Activated CD4-positive, alpha-beta T cell treated with anti-CD3 and anti-CD28 coated beads, Interleukin-2, amount 50 U/mL, for 24 hours (primary cell): Measurements from ENCODE around the gene SLC31A1.

Experiments
- DNase-seq, 2 donors: peaks; one replicate each; pipeline ENCODE4 v3.0.0-alpha.2; 2020; ENCODE audit warnings: low read depth in 1 of 2, low spot score in 1 of 2

The SLC31A1 gene

GRCh38 chr9:113221003-113221799 lies at the start of gene SLC31A1, which contains the start of gene FKBP15:
SLC31A1 (plus strand) TSS chr9:113221544; CDS start chr9:113256149, 34,605 bp downstream.
FKBP15 (minus strand) TSS chr9:113221277; CDS start chr9:113221243, 34 bp downstream.
- DNase-seq = peak; percentile 93 to 95

GRCh38 chr9:113173341-113173740 lies 48.0 kb upstream of the SLC31A1 start:
- DNase-seq = no peak

- no peak for DNase-seq
Measured at GRCh38 chr9:113176803-113177202, 44.5 kb upstream of the SLC31A1 start.

- DNase-seq = no peak
Measured at GRCh38 chr9:113177251-113177650, 44.1 kb upstream of the SLC31A1 start.

GRCh38 chr9:113178087-113178486 lies 43.3 kb upstream of the SLC31A1 start:
- no peak for DNase-seq

- DNase-seq = no peak
Measured at GRCh38 chr9:113179839-113180238, 41.5 kb upstream of the SLC31A1 start.

- DNase-seq = no peak
Measured at GRCh38 chr9:113181165-113181564, 40.2 kb upstream of the SLC31A1 start.

- DNase-seq = no peak
Measured at GRCh38 chr9:113183956-113184488, 37.3 kb upstream of the SLC31A1 start.

- no peak for DNase-seq
Measured at GRCh38 chr9:113184539-113184938, 36.8 kb upstream of the SLC31A1 start.

- no peak for DNase-seq
Measured at GRCh38 chr9:113185271-113185670, 36.1 kb upstream of the SLC31A1 start.

- no peak for DNase-seq
Measured at GRCh38 chr9:113186137-113186755, 35.1 kb upstream of the SLC31A1 start.

- no peak for DNase-seq
Measured at GRCh38 chr9:113187929-113188595, 33.3 kb upstream of the SLC31A1 start.

- DNase-seq = no peak
Measured at GRCh38 chr9:113192455-113192854, 28.9 kb upstream of the SLC31A1 start.

GRCh38 chr9:113199683-113200329 lies 21.5 kb upstream of the SLC31A1 start:
- no peak for DNase-seq

- no peak for DNase-seq
Measured at GRCh38 chr9:113205432-113205831, 15.9 kb upstream of the SLC31A1 start.

- no peak for DNase-seq
Measured at GRCh38 chr9:113205861-113206260, 15.5 kb upstream of the SLC31A1 start.

- DNase-seq = no peak
Measured at GRCh38 chr9:113210815-113211214, 10.5 kb upstream of the SLC31A1 start.

- no peak for DNase-seq
Measured at GRCh38 chr9:113215132-113215531, 6.2 kb upstream of the SLC31A1 start.

- DNase-seq = no peak
Measured at GRCh38 chr9:113216406-113216805, 4.9 kb upstream of the SLC31A1 start.

- DNase-seq = no peak
Measured at GRCh38 chr9:113219186-113219936, 2.0 kb upstream of the SLC31A1 start.
